ENCODE results near the gene BIVM. TPM values are rescaled to one million over a fixed set of nuclear protein-coding genes. Genes with fewer than 3 reads are reported as not detected.

BIVM gene
- total and polyA plus RNA-seq, 4 donors: 7.4 to 17.8 (median 11.3) TPM

- Histone ChIP-seq H3K27me3 (ENCODE audit: control insufficient read depth in 4 of 4, insufficient read depth in 4 of 4, low read length in 3 of 4) (no peaks in the 10 kb centered on the region), H3K4me1 (ENCODE audit: control insufficient read depth in 4 of 4, insufficient read depth in 4 of 4, low read length in 3 of 4) (peaks cover 0 to 4% (median 2%) of the 10 kb centered on the region in 4 donors), H3K36me3 (ENCODE audit: control insufficient read depth in 4 of 4, insufficient read depth in 3 of 4, low read depth in 1 of 4, low read length in 3 of 4) (peaks cover 8 to 64% (median 53%) of the 10 kb centered on the region in 4 donors), H3K9me3 (ENCODE audit: control insufficient read depth in 4 of 4, low read length in 3 of 4) (no peaks in the 10 kb centered on the region), H3K4me3 (ENCODE audit: low read depth in 1 of 3, low read length in 3 of 3) (no peak overlapping the region), H3K27ac (ENCODE audit: low read depth in 1 of 2, low read length in 2 of 2) (no peak overlapping the region), H3K9ac (ENCODE audit: low read depth in 1 of 2, low read length in 2 of 2) (no peak overlapping the region)
- 76% methylated on average over 1 of the region's 1 CpG for WGBS
- TF ChIP-seq CTCF (IDR thresholded peaks at IDR 0.05; ENCODE audit: low read depth, low read length, missing input control) (no peak), FOXA1 (IDR thresholded peaks at IDR 0.05) (no peak), RAD21 (IDR thresholded peaks at IDR 0.05) (no peak), JUND (IDR thresholded peaks at IDR 0.05) (no peak)
- TF ChIP-seq, protein P1, sequence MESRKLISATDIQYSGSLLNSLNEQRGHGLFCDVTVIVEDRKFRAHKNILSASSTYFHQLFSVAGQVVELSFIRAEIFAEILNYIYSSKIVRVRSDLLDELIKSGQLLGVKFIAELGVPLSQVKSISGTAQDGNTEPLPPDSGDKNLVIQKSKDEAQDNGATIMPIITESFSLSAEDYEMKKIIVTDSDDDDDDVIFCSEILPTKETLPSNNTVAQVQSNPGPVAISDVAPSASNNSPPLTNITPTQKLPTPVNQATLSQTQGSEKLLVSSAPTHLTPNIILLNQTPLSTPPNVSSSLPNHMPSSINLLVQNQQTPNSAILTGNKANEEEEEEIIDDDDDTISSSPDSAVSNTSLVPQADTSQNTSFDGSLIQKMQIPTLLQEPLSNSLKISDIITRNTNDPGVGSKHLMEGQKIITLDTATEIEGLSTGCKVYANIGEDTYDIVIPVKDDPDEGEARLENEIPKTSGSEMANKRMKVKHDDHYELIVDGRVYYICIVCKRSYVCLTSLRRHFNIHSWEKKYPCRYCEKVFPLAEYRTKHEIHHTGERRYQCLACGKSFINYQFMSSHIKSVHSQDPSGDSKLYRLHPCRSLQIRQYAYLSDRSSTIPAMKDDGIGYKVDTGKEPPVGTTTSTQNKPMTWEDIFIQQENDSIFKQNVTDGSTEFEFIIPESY (IDR thresholded peaks at IDR 0.05): no peak
- DNase-seq (ENCODE audit: low spot score): no peak
These were observed 73.6 kb downstream of the BIVM start for GRCh38 chr13:102872531-102872930.

- DNase-seq (ENCODE audit: low spot score): no peak
- Histone ChIP-seq H3K27ac (ENCODE audit: low read depth in 1 of 2, low read length in 2 of 2) (no peak overlapping the region), H3K9me3 (ENCODE audit: control insufficient read depth in 4 of 4, low read length in 3 of 4) (no peaks in the 10 kb centered on the region), H3K9ac (ENCODE audit: low read depth in 1 of 2, low read length in 2 of 2) (no peak overlapping the region), H3K4me3 (ENCODE audit: low read depth in 1 of 3, low read length in 3 of 3) (no peak overlapping the region), H3K4me1 (ENCODE audit: control insufficient read depth in 4 of 4, insufficient read depth in 4 of 4, low read length in 3 of 4) (peaks cover 0 to 4% (median 2%) of the 10 kb centered on the region in 4 donors), H3K27me3 (ENCODE audit: control insufficient read depth in 4 of 4, insufficient read depth in 4 of 4, low read length in 3 of 4) (no peaks in the 10 kb centered on the region), H3K36me3 (ENCODE audit: control insufficient read depth in 4 of 4, insufficient read depth in 3 of 4, low read depth in 1 of 4, low read length in 3 of 4) (peaks cover 7 to 57% (median 45%) of the 10 kb centered on the region in 4 donors)
- TF ChIP-seq FOXA1 (IDR thresholded peaks at IDR 0.05) (no peak), EGR1 (IDR thresholded peaks at IDR 0.05; ENCODE audit: low read depth in 2 of 2) (no peak), TAF1 (conservative IDR thresholded peaks at IDR 0.05) (no peak), HNF4A (conservative IDR thresholded peaks at IDR 0.05) (no peak), NR2F2 (IDR thresholded peaks at IDR 0.05) (no peak), GABPA (IDR thresholded peaks at IDR 0.05 in 1 of 2, conservative IDR thresholded peaks at IDR 0.05 in 1 of 2) (no peak), CTCF (IDR thresholded peaks at IDR 0.05; ENCODE audit: low read depth, low read length, missing input control) (no peak), YY1 (IDR thresholded peaks at IDR 0.05) (no peak), RAD21 (IDR thresholded peaks at IDR 0.05) (no peak), SP1 (IDR thresholded peaks at IDR 0.05) (no peak)
- TF ChIP-seq, protein P2, sequence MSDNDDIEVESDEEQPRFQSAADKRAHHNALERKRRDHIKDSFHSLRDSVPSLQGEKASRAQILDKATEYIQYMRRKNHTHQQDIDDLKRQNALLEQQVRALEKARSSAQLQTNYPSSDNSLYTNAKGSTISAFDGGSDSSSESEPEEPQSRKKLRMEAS (IDR thresholded peaks at IDR 0.05): no peak
- TF ChIP-seq, protein P3, sequence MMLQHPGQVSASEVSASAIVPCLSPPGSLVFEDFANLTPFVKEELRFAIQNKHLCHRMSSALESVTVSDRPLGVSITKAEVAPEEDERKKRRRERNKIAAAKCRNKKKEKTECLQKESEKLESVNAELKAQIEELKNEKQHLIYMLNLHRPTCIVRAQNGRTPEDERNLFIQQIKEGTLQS (IDR thresholded peaks at IDR 0.05): no peak
- TF ChIP-seq, protein P1 (IDR thresholded peaks at IDR 0.05): no peak
- TF ChIP-seq, protein P4, sequence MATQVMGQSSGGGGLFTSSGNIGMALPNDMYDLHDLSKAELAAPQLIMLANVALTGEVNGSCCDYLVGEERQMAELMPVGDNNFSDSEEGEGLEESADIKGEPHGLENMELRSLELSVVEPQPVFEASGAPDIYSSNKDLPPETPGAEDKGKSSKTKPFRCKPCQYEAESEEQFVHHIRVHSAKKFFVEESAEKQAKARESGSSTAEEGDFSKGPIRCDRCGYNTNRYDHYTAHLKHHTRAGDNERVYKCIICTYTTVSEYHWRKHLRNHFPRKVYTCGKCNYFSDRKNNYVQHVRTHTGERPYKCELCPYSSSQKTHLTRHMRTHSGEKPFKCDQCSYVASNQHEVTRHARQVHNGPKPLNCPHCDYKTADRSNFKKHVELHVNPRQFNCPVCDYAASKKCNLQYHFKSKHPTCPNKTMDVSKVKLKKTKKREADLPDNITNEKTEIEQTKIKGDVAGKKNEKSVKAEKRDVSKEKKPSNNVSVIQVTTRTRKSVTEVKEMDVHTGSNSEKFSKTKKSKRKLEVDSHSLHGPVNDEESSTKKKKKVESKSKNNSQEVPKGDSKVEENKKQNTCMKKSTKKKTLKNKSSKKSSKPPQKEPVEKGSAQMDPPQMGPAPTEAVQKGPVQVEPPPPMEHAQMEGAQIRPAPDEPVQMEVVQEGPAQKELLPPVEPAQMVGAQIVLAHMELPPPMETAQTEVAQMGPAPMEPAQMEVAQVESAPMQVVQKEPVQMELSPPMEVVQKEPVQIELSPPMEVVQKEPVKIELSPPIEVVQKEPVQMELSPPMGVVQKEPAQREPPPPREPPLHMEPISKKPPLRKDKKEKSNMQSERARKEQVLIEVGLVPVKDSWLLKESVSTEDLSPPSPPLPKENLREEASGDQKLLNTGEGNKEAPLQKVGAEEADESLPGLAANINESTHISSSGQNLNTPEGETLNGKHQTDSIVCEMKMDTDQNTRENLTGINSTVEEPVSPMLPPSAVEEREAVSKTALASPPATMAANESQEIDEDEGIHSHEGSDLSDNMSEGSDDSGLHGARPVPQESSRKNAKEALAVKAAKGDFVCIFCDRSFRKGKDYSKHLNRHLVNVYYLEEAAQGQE (IDR thresholded peaks at IDR 0.05): no peak
- 56% methylated on average over 3 of the region's 3 CpGs for WGBS
These were observed 74.7 kb downstream of the BIVM start for GRCh38 chr13:102873653-102874052.
